Fibroblast of pulmonary artery (primary cell): ENCODE measurements around the gene KCNG3.
A peak's percentile ranks its signal among the peaks of the same experiment; 100 is the strongest.

ENCODE experiments used
- DNase-seq: peaks from one replicate; pipeline ENCODE4 v3.0.0-alpha.2; 2010; ENCODE audit warnings: low read depth
- H3K4me3 ChIP-seq: replicated peaks from 2 replicates; pipeline ENCODE4 v1.5.1; 2011; ENCODE audit warnings: low read depth, mild to moderate bottlenecking, control low read depth, low read length, moderate library complexity
- TF ChIP-seq, protein P1 (sequence below): IDR thresholded peaks from 2 replicates; pipeline ENCODE4 v1.5.1; 2011; ENCODE audit warnings: mild to moderate bottlenecking, control low read depth, low read length, inconsistent platforms; ENCODE audit errors: missing control alignments

KCNG3 gene, protein sequence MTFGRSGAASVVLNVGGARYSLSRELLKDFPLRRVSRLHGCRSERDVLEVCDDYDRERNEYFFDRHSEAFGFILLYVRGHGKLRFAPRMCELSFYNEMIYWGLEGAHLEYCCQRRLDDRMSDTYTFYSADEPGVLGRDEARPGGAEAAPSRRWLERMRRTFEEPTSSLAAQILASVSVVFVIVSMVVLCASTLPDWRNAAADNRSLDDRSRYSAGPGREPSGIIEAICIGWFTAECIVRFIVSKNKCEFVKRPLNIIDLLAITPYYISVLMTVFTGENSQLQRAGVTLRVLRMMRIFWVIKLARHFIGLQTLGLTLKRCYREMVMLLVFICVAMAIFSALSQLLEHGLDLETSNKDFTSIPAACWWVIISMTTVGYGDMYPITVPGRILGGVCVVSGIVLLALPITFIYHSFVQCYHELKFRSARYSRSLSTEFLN

DNA sequence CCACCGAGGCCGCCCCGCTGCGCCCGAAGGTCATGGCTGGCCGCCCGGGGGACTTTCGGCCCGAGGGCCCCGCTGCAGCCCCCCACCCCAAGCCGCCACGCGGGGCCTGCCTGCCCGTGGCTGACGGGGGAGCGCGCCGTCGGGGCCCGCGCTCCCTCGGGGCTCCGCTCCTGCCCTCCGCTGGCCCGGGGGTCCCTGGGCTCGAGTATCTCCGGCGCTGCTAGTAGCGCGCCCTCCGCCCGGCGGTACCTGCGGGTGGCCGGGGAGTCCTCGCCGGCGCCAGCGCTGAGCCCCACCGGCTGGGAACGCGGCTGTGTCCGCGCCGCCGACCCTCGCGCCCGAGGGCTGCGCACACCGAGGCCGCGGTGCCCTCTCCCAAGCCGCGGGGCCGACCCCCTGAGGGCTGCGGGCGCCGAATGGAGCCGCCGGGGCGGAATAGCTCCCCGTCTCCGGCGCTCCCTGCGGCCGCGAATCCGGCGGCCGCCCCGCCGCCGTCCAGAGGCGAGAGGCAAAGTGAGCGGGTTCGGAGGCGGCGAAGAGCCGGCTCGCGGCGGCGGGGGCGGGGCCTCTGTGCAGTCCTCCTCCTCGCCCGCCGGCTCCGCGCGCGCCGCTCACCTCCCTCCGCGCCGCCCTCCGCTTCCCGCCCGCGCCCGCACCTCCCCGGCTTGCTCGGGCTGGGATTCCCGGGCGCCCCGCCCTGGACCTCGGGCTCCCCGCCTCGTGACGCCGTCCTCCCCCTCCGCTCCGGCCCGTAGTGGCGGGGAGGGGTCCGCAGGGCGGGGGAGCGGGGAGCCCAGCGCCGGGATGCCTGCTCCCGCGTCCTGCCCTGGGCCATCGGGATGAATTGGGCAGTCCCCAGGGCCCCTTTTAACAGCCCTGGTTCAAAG is at the start of gene KCNG3:
Gene KCNG3 (minus strand): TSS at position 515 of the 887 bp plus-strand sequence. CDS start 481 bp downstream, at position 34.
- peak within 1 kb of the TSS; percentile 54 for H3K4me3 ChIP-seq
- DNase-seq = peak; percentile 39
- TF ChIP-seq, protein P1, sequence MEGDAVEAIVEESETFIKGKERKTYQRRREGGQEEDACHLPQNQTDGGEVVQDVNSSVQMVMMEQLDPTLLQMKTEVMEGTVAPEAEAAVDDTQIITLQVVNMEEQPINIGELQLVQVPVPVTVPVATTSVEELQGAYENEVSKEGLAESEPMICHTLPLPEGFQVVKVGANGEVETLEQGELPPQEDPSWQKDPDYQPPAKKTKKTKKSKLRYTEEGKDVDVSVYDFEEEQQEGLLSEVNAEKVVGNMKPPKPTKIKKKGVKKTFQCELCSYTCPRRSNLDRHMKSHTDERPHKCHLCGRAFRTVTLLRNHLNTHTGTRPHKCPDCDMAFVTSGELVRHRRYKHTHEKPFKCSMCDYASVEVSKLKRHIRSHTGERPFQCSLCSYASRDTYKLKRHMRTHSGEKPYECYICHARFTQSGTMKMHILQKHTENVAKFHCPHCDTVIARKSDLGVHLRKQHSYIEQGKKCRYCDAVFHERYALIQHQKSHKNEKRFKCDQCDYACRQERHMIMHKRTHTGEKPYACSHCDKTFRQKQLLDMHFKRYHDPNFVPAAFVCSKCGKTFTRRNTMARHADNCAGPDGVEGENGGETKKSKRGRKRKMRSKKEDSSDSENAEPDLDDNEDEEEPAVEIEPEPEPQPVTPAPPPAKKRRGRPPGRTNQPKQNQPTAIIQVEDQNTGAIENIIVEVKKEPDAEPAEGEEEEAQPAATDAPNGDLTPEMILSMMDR = no peak

DNA sequence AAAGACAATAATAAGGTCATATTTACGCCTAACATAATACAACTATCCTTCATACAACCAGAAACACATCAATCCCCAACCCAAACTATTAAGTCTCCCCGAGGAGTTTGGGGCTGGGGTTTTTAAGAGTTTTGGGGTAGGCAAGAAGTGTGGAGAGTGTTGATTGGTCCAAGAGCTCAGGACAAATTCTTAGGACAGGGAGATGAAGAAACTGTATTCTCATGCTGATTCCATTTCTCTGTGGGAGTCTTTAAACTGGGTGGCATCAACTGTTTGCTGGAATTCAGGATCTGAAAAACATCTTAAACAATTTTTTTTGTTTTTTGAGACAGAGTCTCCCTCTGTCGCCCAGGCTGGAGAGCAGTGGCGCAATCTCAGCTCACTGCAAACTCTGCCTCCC is 49.1 kb upstream of the KCNG3 start:
- H3K4me3 ChIP-seq = no peak overlapping the region

DNA sequence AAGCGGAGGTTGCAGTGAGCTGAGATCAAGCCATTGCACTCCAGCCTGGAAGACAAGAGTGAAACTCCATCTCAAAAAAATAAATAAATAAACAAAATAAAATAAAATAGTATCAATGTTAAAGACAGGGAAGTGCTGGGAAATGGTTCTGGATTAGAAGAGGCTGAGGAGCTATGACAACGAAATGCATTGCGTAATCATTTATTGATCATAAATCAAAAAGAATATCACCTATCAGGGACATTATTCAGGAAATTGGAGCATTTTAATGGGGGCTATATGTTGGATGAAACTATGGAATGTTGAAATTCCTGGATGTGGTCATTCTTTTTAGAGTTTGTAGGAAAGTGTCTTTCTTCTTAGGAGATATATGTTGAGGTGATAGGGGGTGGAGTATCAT is 43.7 kb upstream of the KCNG3 start:
- TF ChIP-seq, protein P1 = no peak
- H3K4me3 ChIP-seq = no peak overlapping the region
- DNase-seq = no peak

More for the DNA sequence above, 49.1 kb upstream of the KCNG3 start:
- TF ChIP-seq, protein P1 = no peak
- DNase-seq = no peak

DNA sequence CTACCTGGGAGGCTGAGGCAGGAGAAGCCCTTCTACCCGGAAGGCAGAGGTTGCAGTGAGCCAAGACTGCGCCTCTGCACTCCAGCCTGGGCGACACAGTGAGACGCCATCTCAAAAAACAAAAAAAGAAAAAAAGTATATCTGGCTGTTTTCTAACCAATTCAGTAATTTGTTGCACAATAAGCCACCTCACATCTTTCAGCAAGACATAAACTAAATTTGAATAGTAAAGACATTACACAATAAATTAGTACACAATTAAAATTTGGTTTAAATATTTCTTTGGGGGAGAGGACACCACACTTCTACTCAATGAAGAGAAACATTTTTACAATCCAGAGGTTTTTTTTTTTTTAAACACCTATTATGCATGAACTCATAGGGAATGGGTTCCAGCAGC is 38.6 kb upstream of the KCNG3 start:
- no peak for DNase-seq
- no peak overlapping the region for H3K4me3 ChIP-seq
- TF ChIP-seq, protein P1 = no peak

DNA sequence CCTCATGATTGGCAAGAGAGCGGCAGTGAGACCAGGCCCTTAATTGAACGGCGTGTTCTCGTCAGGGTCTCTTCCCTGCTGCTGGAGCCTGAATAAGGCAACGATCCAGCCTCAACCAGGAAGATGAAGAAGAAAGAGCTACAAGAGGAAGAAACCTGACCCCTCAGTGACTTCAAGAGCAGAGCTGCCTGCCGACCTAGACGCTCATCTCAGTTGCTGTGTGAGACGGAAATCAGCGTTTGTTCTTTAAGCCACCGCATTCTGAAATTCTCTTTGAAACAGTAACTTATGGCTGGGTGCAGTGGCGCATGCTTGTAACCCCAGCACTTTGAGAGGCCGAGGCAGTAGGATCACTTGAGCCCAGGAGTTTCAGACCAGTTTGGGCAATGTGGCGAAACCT is 29.6 kb upstream of the KCNG3 start:
- TF ChIP-seq, protein P1 = no peak
- no peak for DNase-seq

DNA sequence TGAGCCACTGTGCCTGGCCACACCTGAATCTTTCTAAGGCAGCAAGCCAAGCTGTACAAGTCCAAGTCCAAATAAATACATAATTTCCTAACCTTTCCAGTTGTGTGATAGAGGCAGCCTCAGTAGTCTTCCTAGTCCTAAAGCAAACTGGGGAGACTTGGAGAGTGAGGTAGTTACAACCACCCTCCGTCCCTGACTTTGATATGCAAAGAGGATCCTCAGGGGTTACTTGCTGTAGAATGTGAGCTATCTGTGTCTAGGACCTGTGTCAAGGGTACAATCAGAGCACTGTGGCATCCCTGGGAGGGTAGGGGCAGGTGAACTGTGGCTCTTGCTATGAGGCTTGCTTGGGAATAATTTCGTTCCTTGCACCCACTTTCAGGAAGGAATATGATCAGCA is 28.3 kb upstream of the KCNG3 start:
- TF ChIP-seq, protein P1 = no peak
- no peak for DNase-seq
- H3K4me3 ChIP-seq = no peak overlapping the region

More for the DNA sequence above, 29.6 kb upstream of the KCNG3 start:
- no peak overlapping the region for H3K4me3 ChIP-seq
